ENCODE results near the gene DSC1. TPM values are rescaled to one million over a fixed set of nuclear protein-coding genes. Genes with fewer than 3 reads are reported as not detected.

Gene DSC1, protein sequence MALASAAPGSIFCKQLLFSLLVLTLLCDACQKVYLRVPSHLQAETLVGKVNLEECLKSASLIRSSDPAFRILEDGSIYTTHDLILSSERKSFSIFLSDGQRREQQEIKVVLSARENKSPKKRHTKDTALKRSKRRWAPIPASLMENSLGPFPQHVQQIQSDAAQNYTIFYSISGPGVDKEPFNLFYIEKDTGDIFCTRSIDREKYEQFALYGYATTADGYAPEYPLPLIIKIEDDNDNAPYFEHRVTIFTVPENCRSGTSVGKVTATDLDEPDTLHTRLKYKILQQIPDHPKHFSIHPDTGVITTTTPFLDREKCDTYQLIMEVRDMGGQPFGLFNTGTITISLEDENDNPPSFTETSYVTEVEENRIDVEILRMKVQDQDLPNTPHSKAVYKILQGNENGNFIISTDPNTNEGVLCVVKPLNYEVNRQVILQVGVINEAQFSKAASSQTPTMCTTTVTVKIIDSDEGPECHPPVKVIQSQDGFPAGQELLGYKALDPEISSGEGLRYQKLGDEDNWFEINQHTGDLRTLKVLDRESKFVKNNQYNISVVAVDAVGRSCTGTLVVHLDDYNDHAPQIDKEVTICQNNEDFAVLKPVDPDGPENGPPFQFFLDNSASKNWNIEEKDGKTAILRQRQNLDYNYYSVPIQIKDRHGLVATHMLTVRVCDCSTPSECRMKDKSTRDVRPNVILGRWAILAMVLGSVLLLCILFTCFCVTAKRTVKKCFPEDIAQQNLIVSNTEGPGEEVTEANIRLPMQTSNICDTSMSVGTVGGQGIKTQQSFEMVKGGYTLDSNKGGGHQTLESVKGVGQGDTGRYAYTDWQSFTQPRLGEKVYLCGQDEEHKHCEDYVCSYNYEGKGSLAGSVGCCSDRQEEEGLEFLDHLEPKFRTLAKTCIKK
- not detected in 5 replicates for total RNA-seq (2022; extraction: Qiagen RNA extraction; ENCODE audit: low read depth)

DNA sequence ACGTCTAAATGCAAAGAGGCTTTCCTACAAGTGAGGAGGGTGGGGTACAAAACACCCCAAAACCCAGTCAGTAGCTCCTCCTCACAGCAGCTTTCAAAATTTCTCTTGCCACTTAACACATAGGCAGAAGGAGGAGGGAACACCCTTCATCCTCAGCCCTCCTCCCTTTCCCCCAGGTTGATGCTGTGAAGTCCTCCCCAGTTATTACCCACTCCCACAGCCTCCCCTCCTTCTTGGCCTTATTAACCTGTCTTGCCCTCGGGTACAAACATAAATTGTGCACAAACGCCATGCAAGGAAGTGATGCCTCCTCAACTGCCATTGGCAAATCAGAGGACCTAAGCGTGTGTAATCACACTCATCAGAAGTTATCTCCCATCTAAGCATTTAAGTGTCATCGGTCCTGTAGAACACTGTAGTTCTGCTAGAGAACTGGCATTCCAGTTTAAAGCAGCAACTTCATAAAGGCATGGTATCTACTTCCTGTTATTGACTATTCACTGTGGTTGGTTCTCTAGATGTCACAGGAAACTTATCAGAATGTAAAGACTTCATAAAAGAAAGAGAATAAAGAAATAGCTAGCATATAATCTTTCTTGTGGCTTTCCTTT lies at the start of gene DSC1:
DSC1 (minus strand) TSS at position 32 of the 611 bp plus-strand sequence. CDS start 262 bp downstream, outside the sequence.

GRCh38 chr18:31102025-31102684 lies 60.5 kb downstream of the DSC1 start, which contains the start of gene DSC2:
DSC2 (minus strand) TSS chr18:31102421; CDS start chr18:31101971, 450 bp downstream.

Other genes starting within 250 kb of the DSC1 start
- gene DSC3, start 120.1 kb downstream of the DSC1 start, total RNA-seq (2022; extraction: Qiagen RNA extraction; ENCODE audit: low read depth): 1.6 to 2.8 TPM (median 1.9 TPM) in 5 replicates
- 0.93 to 1.8 TPM (median 1.3 TPM) in 5 replicates for gene DSC2, start 60.4 kb downstream of the DSC1 start, total RNA-seq (2022; extraction: Qiagen RNA extraction; ENCODE audit: low read depth)
- not detected in 5 replicates for gene DSG1, start 155.3 kb upstream of the DSC1 start, total RNA-seq (2022; extraction: Qiagen RNA extraction; ENCODE audit: low read depth)
- not detected in 5 replicates for gene DSG4, start 213.9 kb upstream of the DSC1 start, total RNA-seq (2022; extraction: Qiagen RNA extraction; ENCODE audit: low read depth)